Hematopoietic multipotent progenitor cell treated with erythropoietin and hydrocortisone succinate and interleukin-3 and kit ligand, for 17 days (in vitro differentiated cells): ENCODE results near the gene COX5A.

Experiments
- DNase-seq: peaks from one replicate; pipeline ENCODE4 v3.0.0-alpha.2; 2015; ENCODE audit warnings: low spot score

Gene COX5A

DNA sequence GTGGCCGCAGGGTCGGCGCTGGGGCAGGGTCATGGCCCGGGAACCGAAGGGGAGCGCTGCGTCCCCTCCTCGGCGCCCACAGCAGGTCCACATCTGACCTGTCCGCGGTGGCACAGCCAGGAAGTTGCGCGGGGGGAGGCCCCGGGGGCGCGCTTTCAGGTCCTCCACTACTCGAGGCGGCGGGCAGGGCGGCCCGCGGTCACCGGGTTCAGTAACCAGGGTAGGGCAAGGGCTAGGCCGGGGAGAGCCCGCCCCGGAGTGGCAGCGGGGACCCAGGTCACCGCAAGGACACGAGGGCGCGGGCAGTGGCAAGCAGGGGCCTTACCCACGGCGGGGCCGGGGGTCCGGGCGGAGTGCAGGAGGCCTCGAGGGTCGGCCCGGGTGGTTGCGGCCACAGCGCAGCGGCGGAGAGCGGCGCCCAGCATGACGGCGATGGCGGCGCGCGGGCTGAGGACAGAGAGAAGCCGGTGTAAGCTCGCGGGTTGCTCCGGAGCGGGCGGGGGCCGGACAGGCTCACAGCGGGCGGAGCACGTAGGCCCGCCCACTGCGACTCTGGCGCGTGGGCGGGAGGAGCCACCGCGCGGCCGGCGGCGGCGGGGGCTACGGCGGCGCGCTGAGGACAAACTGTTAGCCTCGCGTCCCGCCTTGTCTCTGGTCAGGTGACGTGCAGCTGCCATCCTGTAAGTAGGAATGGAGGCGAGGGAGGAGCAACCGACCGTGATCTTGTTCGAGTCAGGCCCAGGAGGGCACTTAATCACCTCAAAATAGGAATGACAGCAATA lies at the start of gene COX5A:
COX5A (minus strand) TSS at position 484 of the 782 bp plus-strand sequence; CDS start at position 425, 59 bp downstream.
- DNase-seq: peak; percentile 93

DNA sequence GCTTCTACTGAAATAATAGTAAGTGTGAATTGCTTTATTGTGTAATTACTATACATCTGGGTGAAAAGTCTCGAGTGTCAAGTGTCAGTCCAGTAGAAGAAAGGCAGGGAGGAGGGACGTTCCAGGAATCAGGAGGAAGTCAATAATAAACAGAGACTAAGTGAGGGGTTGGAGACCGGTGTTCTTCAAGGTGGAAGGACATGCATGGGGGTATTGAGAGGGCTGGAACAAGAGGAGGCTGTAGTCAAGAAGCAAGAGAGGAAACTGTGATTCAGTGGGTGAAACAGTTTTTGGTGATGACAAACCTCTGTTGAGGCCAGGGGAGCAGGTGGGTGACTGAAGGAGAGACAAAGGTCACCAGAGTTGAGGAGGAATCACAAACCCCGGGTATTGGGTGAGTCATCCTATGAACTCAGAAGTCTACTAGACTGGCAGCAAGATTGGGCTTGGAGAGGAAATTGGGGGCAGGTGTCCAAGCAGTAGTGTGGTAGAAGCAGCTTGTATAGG lies 45.9 kb upstream of the COX5A start:
- no peak for DNase-seq

DNA sequence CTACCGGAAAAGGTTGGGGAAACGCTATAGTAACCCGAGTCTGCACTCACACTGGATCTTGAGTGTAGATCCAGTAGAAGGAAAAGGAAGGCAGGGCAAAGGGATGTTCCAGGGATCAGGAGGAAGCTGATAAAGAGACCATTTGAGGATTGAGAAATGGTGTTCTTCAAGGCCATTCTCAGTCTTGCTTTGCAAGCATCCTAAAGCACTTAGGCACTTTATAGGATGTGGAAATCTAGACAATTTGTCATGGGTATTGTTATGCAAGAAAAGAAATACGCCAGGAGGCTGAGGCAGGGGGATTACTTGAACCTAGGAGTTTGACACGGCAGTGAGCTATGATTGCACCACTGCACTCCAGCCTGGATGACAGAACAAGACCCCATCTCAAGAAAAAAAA lies 44.3 kb upstream of the COX5A start:
- no peak for DNase-seq

DNA sequence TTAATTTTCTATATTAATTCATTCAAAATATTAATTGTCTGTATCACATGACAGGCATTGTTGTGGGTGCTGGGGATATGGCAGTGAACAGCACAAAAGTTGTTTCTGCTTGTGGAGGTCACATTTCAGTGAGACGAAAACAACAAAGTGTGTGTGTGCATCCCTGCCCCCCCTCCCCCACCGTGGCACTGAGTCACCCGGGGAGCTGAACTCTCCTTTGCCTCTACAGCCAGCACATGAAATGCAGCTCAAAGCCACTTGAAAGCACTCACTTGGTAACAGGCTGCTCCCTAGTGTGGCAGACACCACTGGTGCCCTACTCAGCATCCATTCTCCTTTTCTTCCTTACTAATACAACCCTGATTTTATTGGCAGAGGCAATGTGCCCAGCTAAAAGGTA lies 40.6 kb upstream of the COX5A start:
- DNase-seq: no peak

DNA sequence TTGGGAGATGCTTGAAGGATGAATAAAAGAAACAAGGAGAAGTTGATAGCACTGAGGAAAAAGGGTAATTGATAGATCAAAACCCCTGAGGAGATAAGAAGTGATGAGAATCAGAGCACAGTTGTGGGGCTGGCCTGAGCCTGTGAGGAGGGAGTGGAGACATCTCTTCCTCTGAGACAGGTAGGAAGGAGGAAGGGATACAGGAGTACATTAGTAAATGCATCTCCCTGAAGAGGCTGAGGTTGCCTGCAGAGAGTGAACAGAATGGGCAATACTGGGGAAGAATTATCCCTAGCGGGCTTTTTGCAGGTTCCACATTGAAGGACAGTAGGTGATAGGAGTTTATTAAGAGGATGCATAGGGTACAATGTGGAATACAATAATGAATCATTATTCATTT lies 40.2 kb upstream of the COX5A start:
- no peak for DNase-seq

DNA sequence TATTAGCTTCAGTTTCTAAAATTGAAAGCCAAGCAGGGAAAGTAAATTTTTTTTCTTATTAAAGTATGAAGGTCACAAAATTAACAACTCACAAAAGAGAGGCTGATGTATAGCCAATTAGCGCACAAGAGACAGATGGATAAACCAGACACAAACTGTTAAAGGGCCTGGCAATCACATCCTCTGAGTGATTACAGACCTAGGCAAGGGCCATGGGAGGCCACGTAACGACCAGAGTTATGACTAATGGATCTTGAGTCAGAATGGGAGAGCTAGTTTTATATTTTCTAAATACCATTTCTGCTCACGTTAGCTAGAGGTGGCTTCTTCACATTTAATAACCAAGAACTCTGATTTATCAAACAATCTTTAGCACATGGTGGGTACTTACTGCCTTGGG lies 39.7 kb upstream of the COX5A start:
- no peak for DNase-seq

DNA sequence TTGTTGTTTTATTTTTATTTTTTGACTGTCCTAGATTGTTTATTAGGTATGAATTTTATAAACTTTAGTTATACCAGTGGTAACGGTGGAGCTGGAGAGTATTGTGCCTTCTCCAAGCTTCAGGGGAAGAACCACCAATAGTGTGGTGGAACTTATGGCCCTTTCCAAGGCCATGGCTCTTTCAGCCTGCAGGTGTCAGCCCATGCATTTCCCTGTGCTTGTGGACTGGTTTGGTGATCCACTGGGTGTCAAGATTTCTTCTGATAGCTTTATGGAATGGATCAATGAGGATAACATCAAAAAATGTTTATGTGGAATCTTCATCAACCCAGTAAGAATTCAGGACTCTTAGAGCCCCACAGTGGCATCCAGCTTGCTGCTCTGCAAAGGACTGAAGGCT lies 38.3 kb upstream of the COX5A start:
- no peak for DNase-seq

DNA sequence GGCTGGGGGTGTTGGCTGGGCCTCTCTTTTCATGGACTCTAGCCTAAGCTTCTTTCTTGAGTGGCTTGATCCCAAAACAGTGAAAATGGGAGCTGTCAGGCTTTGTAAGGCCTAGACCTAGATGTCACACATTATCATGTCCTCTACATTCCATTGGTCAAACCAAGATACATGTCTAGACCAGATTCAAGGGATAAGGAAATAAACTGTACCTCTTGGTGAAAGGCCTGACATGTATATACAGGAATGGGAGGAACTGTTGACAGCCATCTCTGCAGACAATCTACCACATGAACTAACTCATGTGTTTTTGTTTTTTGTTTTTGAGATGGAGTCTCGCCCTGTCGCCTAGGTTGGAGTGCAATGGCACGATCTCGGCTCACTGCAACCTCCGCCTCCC lies 29.8 kb upstream of the COX5A start:
- DNase-seq: no peak

DNA sequence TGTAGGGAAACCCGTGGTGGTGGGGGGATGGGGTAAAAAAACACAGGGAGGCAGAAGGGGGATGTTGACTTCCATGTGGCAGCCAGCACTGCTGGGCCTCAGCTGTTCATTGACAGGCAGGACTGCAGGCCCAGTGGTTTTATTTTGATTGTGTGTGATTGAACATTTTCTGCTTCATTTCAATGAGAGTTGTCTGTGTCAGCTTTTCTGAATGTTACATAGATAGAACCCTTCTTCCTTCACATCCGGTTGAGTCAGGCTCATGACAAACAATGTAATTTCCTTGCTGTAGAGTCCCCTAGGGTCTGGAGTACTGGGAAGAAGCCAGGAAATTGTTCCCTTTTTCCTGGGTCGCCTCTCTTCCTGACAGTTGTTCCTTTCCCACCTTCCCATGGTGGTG lies 26.9 kb upstream of the COX5A start:
- no peak for DNase-seq

DNA sequence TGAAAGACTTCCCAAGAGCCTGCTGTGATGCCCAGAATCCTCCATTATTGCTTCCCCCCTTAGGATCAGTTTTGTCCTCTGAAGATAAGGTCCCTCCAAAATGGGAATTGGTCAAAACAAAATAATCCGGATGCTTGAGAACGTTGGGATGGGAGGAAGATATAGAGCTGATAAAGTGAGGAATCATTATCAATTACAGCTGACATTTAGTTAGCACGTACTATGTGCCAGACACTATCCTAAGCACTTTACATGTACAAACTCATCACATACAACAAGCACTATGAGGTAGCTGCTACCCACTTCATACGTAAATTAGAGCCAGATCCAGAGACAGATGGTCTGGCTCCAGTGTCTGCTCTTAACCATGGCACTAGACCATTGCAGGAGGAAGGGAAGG lies 25.3 kb upstream of the COX5A start:
- DNase-seq: no peak

DNA sequence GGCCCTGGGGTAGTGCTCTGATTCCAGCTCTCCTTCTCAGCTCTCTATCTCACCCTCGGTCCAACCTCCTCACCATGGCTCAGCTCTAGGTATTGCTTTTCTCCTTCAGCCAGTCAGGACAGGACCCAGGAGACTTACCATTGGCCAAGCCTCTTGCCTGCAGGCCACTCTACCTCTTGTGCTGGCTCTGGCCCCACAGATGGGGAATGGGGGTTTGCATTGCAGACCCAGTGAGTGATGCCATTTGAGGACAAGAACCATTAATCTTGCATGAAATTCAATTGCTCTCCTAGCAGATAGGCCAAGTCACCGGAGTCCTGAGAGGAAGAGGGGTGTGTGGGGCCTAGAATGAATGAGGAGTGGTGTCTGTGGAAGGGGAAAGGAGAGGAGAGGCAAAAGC lies 24.8 kb upstream of the COX5A start:
- DNase-seq: no peak

DNA sequence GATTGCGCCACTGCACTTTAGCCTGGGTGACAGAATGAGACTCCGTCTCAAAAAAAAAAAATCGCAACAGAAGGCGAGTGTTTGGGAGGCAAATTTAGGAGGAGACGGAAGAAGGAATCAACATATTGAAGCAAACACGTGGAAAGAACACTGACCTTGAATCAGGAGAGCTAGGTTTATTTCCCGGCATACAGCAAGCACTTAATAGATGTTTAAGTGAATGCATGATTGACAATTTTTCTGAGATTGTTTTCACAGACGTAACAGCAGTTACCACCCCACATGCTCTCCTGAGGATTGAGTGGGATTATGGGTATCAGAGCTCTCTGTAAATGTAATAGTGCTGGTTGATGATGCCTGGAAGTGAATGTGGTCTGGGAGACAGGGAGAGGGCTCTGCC lies 24.3 kb upstream of the COX5A start:
- DNase-seq: no peak

DNA sequence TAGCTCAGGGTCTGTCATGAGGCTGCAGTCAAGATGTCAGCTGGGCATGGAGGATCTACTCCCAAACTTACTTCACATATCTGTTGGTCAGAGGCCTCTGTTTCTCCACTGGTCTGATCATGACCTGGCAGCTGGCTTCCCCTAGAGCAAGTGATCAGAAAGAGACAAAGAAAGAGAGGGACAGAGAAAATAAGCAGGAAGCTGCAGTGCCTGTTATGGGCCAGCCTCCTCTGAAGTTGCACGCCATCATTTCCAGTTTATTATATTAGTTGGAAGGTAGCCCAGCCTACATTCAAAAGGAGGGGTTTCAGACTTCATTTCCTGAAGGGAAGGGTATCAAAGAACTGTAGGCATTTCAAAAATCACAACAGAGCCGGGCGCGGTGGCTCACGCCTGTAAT lies 23.7 kb upstream of the COX5A start:
- DNase-seq: no peak

DNA sequence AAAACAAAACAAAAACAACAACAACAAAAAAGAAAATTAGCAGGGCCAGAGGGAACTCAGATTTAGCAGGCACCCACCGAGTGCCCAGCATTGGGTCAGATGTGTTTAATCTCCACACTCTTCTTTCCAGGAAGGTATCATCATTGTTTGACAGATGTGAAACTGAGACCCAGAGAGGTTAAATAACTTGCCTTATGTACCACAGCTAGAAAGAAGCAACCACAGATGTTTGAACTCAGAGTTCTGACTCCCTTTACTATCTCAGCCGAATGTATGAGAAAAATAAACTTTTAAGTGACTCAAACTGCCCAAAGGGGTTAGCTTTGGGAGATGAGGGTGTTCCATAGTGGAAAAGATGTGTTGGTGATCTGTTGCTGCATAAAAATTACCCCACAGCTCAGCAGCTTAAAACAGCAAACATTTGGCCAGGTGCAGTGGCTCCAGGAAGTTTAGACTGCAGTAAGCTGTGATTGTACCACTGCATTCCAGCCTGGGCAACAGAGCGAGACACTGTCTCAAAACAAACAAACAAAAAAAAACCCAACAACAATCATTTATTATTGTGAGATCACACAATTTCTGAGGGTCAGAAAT lies 23.2 kb upstream of the COX5A start:
- DNase-seq: no peak

DNA sequence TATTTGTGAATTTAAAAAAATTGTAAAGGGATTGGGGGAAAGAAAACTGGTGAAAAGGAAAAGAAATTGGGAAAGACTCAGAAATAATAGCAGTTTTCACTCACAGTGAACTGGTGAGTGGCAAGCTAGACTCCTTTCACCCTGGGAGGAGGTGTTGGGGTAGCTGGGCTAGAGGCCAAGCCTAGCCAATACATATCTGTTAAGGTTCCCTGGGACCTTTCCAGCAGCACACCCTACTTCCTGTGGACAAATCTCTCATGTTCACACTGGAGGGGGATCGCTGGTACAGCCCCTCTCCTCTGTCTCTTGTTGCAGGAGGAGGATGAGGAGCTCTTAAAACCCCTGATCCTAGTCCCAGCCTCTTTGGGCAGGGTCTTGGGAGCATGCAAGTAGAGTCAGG lies 22.4 kb upstream of the COX5A start:
- no peak for DNase-seq

DNA sequence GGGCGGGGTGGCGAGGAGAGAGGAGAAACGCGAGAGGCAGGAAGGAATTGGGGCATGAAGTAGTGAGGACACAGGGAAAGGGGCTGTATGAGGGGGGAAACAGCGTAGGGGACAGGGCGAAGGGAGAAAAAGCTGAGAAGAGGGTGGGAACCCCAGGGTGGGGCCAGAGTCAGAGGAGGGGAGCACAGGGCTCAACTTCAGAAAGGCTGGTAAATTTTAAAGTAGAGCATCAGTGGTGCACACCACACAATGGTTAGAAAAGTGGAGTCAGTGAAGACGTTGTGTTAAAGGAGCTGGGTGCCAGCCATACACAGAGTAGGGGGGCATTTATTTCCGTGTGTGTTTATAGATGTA lies 21.7 kb upstream of the COX5A start:
- DNase-seq: no peak

DNA sequence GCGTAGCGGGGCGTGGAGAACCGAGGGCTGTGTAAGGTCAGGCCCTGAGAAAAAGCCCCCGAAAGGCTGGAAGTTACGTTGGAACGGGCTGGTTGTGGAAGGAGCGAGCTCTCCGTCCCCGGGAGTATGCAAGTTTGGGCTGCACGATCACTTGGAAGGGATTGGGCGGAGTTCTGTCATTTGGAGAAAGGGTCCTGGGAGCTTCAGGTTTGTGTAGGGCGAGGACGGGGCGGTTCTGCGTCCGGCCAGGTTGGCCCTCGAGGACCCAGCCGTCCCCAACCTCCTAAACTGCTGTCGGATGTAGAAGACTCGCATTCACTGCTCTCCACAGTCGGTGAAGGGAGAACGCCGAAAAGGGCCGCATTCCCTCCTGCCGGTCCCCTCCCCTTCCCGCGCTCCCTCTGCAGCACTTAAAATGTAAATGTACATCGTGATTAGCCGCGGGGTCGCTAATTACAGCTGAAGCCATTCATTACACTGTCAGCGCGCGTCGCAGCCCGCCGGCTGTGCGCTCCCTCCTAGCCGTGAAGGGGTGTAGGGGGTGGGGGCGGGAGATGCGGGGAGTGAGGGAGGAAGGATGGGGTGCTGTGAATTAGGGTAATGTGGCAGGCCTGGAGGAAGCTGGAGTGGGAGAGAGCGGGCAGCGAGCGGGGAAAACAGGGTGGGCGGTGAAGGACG lies 21.2 kb upstream of the COX5A start:
- no peak for DNase-seq

DNA sequence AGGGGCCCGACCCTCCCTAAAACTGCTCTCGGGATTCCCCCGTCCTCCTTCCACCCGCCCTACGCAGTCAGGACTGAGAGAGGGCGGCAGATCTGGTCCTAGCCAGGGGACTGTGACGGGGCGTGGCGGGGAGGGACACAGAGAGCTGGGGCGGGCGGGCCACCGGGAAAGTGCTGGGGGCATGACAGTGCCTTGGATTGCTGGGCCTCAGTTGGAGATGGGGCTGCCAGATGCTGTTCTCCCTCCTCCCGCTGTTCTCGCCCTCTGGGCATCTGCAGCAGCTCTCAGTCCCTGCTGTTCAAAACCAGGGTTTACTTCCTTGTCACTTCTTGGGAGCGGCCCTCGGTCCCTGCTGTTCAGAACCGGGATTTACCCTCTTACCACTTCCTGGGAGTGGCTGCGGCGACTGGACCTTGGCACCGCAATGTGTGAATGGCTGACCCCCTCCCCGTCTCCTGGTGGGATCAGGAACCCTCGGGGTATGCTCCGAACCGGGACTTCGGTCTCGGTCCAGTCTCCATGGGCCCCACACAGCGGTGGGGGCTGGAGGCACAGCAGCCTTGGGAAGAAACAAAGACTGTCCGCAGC lies 20.5 kb upstream of the COX5A start:
- no peak for DNase-seq

DNA sequence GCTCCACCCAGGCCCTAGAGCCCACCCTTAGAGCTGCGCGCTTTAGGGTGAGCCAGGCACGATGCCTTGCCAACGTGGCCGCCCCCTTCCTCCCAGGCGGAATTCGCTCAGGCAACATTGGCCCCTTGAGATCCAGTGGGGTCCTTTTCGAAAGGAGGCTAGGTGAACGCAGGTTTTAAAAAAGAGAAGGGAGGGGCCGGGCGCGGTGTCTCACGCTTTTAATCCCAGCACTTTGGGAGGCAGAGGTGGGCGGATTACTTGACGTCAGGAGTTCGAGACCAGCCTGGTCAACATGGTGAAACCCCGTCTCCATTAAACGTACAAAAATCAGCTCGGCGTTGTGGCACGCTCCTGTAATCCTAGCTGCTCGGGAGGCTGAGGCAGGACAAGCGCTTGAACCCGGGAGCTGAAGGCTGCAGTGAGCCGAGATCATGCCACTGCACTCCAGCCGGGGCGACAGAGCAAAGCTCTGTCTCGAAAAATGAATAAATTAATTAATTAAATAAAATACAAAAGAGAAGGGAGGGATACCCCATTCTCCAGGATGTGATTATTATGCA lies 19.7 kb upstream of the COX5A start:
- DNase-seq: no peak

DNA sequence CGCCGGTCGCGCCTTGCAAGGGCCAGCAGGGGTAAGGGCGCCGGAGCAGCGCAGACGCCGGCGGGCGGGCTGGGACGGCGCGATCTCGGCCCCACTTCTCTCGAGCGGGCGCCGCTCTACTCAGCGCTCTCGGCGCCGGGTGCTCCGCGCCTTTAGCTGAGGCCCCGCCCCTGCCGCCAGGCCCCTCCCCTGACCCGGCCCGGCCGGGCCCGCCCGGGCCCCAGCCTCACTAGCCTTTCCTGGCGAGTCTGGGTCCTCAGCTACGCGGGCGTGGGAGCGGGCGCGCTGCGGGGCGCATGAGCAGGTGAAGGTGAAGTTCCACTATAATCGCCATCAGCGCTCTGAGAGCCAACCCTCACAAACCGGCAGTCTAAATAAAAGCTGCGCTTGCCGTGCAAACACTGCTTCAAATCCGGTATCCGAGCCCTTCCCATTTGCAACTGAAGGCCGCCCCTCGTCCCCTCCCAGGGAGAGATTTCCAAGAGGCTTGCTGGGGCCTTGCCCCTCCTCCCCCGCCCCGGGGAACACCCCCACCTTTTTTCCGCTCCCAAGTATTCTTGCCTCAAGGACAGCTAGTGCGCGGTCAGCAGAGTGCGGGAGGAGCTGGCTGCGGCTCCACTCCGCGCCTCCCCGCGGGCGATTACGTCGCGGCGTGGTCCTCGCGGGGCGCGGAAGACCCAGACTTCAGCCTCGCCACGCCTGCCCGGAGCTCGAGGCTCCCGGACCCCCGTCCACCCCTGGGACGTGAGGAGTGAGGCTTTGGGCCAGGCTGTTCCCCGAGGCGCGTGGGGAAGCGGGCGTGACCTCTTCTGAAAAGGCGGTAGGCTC lies 19.0 kb upstream of the COX5A start, which contains the start of gene RPP25:
RPP25 (minus strand) TSS at position 125 of the 828 bp plus-strand sequence. CDS start 189 bp downstream, outside the sequence.
- no peak for DNase-seq

DNA sequence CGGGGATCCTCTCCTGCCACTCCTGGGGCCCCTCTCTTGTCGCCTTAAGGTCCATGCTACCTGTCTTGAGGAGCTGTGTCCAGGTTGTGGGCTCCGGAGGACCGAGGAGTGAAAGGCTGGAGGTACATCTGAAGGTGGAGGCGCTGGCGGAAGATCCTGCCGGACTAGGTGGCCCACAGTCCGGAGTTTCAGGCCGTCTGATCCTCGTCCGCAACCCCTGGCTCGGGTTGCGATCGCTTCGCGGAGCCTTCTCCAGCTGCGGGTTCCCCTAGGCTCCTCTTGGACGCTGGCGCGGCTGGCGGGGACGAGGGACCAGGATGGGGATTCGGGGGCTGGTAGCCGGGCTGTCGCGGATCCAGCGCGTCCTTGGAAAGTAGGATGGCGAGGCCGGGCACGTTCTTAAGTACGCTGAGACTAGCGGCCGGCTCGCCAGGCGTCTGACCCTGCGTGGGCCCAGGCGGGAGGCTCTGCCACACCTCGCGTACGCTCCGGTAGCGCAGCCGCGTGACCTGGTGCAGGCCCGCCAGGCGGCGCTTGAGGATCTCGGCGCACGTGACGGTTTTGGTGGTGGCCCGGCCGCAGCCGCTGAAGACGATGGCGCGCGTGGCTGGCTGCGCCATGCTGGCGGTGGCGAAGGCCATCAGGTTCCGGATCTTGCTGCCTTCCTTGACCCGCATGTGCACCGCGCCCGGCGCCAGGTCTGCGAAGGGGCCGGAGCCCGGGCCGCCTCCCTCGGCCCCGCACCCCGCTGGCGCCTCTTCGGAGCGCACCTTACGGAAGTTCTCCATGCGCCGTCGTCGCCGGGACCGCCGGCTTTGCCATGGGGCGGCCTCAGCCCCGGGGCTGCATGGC lies 18.1 kb upstream of the COX5A start:
- DNase-seq: peak; percentile 25
